Cardiac muscle cell (in vitro differentiated cells and primary cell): ENCODE data around the gene EVA1B. TPM values are rescaled to one million over a fixed set of nuclear protein-coding genes. Genes with fewer than 3 reads are reported as not detected.

Experiments
- DNase-seq, 2 donors: peaks; one replicate each; pipeline versions ENCODE4 v3.0.0 to v3.0.0-alpha.2; 2010 to 2017; ENCODE audit warnings: low read depth in 1 of 2, low spot score in 1 of 2
- H3K27ac ChIP-seq: fragments of 200-600 bp; sonication (generic); 2 replicates; pipeline ENCODE4 v1.5.1; 2016
- H3K27me3 ChIP-seq: fragments of 200-600 bp; sonication (generic); 2 replicates; pipeline ENCODE4 v1.6.0; 2016; ENCODE audit warnings: control low read depth
- H3K36me3 ChIP-seq: fragments of 200-600 bp; sonication (generic); 2 replicates; pipeline ENCODE4 v1.5.1; 2016; ENCODE audit warnings: control low read depth
- H3K4me1 ChIP-seq: fragments of 200-600 bp; sonication (generic); 2 replicates; pipeline ENCODE4 v1.8.1; 2017; ENCODE audit warnings: low read depth, mild to moderate bottlenecking, mixed run types
- H3K4me3 ChIP-seq: fragments of 200-600 bp; sonication (generic); 2 replicates; pipeline ENCODE4 v1.5.1; 2016; ENCODE audit warnings: mild to moderate bottlenecking
- H3K9me3 ChIP-seq: fragments of 200-600 bp; sonication (generic); 2 replicates; pipeline ENCODE4 v1.5.1; 2017; ENCODE audit warnings: low read depth, mild to moderate bottlenecking, control low read depth
- polyA plus RNA-seq: library from polyadenylated mRNA; unstranded; fragments of >200 nt; fragmentation: Nextera tagmentation; extraction: Ambion mirVana; gene quantifications from 2 replicates; pipeline ENCODE4 v1.2.1, GENCODE V29; 2016
- total RNA-seq: library from RNA; depleted of rRNA; stranded (reverse); fragments of >200 nt; gene quantifications from 2 replicates; pipeline ENCODE4 v1.2.3, GENCODE V29; 2016
- TF ChIP-seq, protein P1 (sequence below): IDR thresholded peaks from 2 replicates; pipeline ENCODE4 v1.5.1; 2012; ENCODE audit warnings: low read depth, mild to moderate bottlenecking, low read length

EVA1B gene
- total and polyA plus RNA-seq, 2 experiments from 2014 or later = 24.5 to 40.4 TPM

DNA sequence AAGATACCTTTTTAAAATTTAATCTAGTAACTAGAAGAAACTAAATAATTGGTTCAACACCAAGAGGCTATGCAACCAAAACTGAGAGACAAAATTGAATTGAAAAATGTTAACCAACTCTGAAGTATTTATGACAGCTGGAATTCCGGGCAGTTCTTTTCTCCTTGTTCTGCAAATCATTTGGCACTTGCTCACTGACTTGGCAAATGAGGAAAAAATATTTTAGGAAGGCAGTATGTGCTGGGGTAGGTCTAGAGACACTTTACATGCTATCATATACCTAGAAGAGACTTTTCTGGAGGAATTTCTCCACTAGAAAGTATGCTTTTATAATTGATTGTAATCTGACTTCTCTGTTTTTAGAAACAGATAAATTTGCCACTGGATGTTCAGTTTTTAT is 39.4 kb downstream of the EVA1B start:
- peaks cover 42% of the 10 kb centered on the region for H3K4me1 ChIP-seq
- no peaks in the 10 kb centered on the region for H3K27me3 ChIP-seq
- TF ChIP-seq, protein P1, sequence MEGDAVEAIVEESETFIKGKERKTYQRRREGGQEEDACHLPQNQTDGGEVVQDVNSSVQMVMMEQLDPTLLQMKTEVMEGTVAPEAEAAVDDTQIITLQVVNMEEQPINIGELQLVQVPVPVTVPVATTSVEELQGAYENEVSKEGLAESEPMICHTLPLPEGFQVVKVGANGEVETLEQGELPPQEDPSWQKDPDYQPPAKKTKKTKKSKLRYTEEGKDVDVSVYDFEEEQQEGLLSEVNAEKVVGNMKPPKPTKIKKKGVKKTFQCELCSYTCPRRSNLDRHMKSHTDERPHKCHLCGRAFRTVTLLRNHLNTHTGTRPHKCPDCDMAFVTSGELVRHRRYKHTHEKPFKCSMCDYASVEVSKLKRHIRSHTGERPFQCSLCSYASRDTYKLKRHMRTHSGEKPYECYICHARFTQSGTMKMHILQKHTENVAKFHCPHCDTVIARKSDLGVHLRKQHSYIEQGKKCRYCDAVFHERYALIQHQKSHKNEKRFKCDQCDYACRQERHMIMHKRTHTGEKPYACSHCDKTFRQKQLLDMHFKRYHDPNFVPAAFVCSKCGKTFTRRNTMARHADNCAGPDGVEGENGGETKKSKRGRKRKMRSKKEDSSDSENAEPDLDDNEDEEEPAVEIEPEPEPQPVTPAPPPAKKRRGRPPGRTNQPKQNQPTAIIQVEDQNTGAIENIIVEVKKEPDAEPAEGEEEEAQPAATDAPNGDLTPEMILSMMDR = no peak
- H3K27ac ChIP-seq = peak overlapping the region; percentile 78
- no peak overlapping the region for H3K4me3 ChIP-seq
- H3K36me3 ChIP-seq = peaks cover 29% of the 10 kb centered on the region
- DNase-seq = peak in 1 of 2 donors; percentile 26
- no peaks in the 10 kb centered on the region for H3K9me3 ChIP-seq

DNA sequence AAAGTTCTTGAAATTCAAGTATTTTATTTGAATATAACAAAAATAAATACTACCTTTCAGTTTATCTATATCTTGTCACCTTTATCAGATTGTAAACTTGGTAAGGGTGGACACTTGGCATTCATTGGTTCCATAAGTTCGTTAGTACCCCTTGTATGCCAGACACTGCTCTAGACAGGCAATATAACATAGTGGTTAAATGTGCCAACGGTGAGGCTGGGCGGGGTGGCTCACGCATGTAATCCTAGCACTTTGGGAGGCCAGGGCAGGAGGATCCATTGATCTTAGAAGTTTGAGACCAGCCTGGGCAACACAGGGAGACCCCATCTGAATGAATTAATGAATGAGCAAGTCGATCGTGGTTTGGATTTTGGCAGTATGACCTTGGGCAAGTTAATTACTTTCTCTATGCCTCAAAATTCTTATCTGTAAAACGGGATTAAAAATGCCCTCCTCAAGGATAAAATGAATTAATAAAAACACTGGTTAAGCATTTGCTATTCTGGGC is 43.6 kb downstream of the EVA1B start:
- Histone ChIP-seq H3K27ac (peak overlapping the region; percentile 64), H3K27me3 (no peaks in the 10 kb centered on the region), H3K36me3 (peaks cover 8% of the 10 kb centered on the region), H3K9me3 (no peaks in the 10 kb centered on the region), H3K4me1 (peaks cover 39% of the 10 kb centered on the region), H3K4me3 (no peak overlapping the region)
- TF ChIP-seq, protein P1 = no peak
- DNase-seq = no peak

DNA sequence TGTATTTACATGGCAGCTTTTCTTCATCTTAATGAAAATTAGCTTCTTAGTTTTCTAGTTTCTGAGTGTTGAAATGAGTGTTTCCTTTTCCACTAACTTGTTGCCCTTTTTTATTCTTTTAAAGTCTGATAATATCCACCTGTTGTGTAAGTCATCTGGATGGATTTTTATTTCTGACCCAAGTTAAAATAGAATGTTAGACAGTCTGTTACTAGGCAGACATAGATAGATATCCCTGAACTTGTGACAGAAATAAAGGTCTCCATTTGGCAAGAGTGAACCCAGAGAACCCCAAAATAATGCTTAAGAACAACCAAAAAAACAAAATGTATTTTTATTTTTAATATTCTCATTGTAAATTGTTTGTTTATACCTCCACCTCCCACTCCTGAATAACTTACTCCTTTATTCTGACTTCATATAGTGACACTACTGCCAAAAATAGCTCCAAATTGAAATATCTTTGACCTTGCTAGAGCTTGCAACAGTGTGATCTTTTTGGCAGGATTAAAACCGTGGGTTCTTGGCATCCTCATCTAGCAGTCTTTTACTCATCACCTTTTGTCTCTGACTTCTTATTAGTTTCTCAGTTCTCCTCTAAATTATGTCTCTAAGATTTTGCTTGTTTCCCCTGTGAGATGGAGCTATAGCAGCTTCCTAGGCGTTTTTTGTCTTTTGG is 44.2 kb downstream of the EVA1B start:
- Histone ChIP-seq H3K27me3 (no peaks in the 10 kb centered on the region), H3K27ac (peak overlapping the region; percentile 55), H3K9me3 (no peaks in the 10 kb centered on the region), H3K36me3 (peaks cover 8% of the 10 kb centered on the region), H3K4me3 (no peak overlapping the region), H3K4me1 (peaks cover 34% of the 10 kb centered on the region)
- TF ChIP-seq, protein P1 = no peak
- DNase-seq = peak in 1 of 2 donors; percentile 58

DNA sequence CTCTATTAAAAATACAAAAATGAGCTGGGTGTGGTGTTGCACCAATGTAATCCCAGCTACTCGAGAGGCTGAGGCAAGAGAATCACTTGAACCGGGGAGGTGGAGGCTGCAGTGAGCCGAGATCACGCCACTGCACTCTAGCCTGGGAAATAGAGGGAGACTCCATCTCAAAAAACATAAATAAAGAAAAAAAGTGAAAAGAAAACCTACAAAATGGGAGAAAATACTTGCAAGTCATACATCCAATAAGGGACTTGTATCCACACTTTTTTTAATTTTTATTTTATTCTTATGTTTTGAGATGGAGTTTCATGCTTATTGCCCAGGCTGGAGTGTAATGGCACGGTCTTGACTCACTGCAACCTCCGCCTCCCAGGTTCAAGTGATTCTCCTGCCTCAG is 46.8 kb downstream of the EVA1B start:
- no peak for DNase-seq
- Histone ChIP-seq H3K9me3 (no peaks in the 10 kb centered on the region), H3K4me3 (no peak overlapping the region), H3K27ac (no peak overlapping the region), H3K4me1 (peaks cover 43% of the 10 kb centered on the region), H3K27me3 (no peaks in the 10 kb centered on the region), H3K36me3 (no peaks in the 10 kb centered on the region)
- TF ChIP-seq, protein P1 = no peak

DNA sequence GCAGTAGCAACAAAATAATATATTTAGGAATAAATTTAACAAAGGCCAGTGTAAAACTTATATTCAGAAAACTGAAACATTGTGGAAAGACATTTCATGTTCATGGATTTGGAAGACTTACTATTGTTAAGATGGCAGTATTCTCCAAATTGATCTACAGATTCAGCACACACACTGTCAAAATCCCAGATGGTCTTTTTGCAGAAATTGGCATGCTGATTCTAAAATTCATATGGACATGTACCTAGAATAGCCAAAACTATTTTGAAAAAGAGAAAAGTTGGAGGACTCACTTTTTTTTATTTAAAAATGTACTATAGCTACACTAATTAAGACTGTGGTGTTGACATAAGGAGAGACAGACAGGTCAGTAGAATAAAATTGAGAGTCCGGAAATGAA is 49.2 kb downstream of the EVA1B start:
- Histone ChIP-seq H3K4me1 (peaks cover 31% of the 10 kb centered on the region), H3K4me3 (no peak overlapping the region), H3K36me3 (no peaks in the 10 kb centered on the region), H3K27ac (no peak overlapping the region), H3K27me3 (no peaks in the 10 kb centered on the region), H3K9me3 (no peaks in the 10 kb centered on the region)
- TF ChIP-seq, protein P1 = no peak
- DNase-seq = no peak
